NOMO-1 treated with dmso at 0.1 percent for 144 hours (cell line): ENCODE results near the gene PRXL2B.
"Not testable (repeated sequence)": the region's sequence is repeated elsewhere in the genome, so short reads cannot be mapped to it uniquely, and the experiment has no call there.

Experiments
- DNase-seq: peaks from one replicate; lab custom pipeline; 2025; ENCODE audit not compliant: unreplicated experiment; lab: John Stamatoyannopoulos, UW

Gene PRXL2B

GRCh38 chr1:2586154-2587070 lies at the start of gene PRXL2B:
Gene PRXL2B (plus strand): TSS chr1:2586777. CDS start chr1:2586886, 109 bp downstream.
- peak; percentile 97 for DNase-seq

GRCh38 chr1:2537784-2538115 lies 48.8 kb upstream of the PRXL2B start:
- no peak for DNase-seq

- DNase-seq = no peak
Observed at GRCh38 chr1:2538376-2538775, 48.2 kb upstream of the PRXL2B start.

GRCh38 chr1:2538872-2539271 lies 47.7 kb upstream of the PRXL2B start:
- no peak for DNase-seq

- no peak for DNase-seq
Observed at GRCh38 chr1:2539312-2539907, 47.2 kb upstream of the PRXL2B start.

GRCh38 chr1:2540816-2541492 lies 45.6 kb upstream of the PRXL2B start:
- no peak for DNase-seq

- no peak for DNase-seq
Observed at GRCh38 chr1:2541619-2542245, 44.8 kb upstream of the PRXL2B start.

GRCh38 chr1:2542246-2542915 lies 44.2 kb upstream of the PRXL2B start:
- DNase-seq = no peak

GRCh38 chr1:2543543-2544092 lies 43.0 kb upstream of the PRXL2B start:
- no peak for DNase-seq

- DNase-seq = no peak
Observed at GRCh38 chr1:2544093-2544874, 42.3 kb upstream of the PRXL2B start.

GRCh38 chr1:2544875-2545640 lies 41.5 kb upstream of the PRXL2B start:
- DNase-seq = no peak

GRCh38 chr1:2545754-2546514 lies 40.6 kb upstream of the PRXL2B start:
- DNase-seq = peak; percentile 86

GRCh38 chr1:2546515-2547209 lies 39.9 kb upstream of the PRXL2B start:
- peak; percentile 93 for DNase-seq

GRCh38 chr1:2547210-2548067 lies 39.1 kb upstream of the PRXL2B start:
- peak; percentile 15 for DNase-seq

- DNase-seq = peak; percentile 55
Observed at GRCh38 chr1:2548068-2548589, 38.4 kb upstream of the PRXL2B start.

GRCh38 chr1:2549367-2550029 lies 37.1 kb upstream of the PRXL2B start:
- DNase-seq = not testable (repeated sequence)
